ENCODE measurements around the gene TEX13A. TPM values are rescaled to one million over a fixed set of nuclear protein-coding genes. Genes with fewer than 3 reads are reported as not detected.
A peak's percentile ranks its signal among the peaks of the same experiment; 100 is the strongest.

TEX13A gene
- total RNA-seq, 1 donor from 2014 or later = not detected

DNA sequence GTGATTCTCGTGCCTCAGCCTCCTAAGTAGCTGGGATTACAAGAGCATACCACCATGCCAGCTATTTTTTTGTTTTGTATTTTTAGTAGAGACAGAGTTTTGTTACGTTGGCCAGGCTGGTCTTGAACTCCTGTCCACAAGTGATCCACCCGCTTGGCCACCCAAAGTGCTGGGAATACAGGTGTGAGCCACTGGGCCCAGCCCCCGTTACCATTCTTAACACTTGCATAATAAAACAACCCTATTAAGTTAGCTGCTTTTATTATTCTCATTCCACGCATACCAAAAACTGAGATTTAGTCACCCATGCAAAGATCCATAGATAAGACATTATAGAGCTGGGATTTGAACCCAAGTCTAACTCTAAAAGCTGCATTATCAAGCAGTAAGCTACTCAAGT is 6.0 kb upstream of the TEX13A start:
- Mint-ChIP-seq H3K27ac (no peak overlapping the region), H3K4me1 (ENCODE audit: unreplicated experiment) (no peaks in the 10 kb centered on the region), H3K9me3 (no peaks in the 10 kb centered on the region), H3K27me3 (no peaks in the 10 kb centered on the region), H3K36me3 (no peaks in the 10 kb centered on the region), H3K4me3 (no peak overlapping the region)
- TF ChIP-seq, protein P1, sequence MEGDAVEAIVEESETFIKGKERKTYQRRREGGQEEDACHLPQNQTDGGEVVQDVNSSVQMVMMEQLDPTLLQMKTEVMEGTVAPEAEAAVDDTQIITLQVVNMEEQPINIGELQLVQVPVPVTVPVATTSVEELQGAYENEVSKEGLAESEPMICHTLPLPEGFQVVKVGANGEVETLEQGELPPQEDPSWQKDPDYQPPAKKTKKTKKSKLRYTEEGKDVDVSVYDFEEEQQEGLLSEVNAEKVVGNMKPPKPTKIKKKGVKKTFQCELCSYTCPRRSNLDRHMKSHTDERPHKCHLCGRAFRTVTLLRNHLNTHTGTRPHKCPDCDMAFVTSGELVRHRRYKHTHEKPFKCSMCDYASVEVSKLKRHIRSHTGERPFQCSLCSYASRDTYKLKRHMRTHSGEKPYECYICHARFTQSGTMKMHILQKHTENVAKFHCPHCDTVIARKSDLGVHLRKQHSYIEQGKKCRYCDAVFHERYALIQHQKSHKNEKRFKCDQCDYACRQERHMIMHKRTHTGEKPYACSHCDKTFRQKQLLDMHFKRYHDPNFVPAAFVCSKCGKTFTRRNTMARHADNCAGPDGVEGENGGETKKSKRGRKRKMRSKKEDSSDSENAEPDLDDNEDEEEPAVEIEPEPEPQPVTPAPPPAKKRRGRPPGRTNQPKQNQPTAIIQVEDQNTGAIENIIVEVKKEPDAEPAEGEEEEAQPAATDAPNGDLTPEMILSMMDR (conservative IDR thresholded peaks at IDR 0.05) = no peak
- no peak for DNase-seq (ENCODE audit: extremely low spot score, unreplicated experiment)

DNA sequence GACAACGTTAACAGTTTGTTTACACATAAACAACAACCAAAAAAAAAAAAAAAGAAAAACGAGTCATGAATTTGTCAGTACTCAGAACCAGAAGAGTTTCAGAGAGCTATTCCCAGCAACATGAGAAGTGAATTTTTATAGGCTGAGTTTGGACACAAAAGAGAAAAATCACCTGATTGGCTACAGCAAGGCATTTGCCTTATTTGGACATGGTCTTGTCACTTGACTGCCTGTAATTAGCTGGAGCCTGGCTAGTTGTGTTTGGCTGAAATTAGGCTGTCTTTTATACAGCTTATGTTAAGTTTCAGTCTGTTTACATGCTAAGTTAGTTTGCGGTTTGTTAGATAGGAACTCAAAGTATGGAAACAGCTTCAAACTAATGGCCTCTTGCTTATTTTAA is 880 bp upstream of the TEX13A start:
- H3K4me3 Mint-ChIP-seq = no peak overlapping the region
- H3K4me1 Mint-ChIP-seq (ENCODE audit: unreplicated experiment) = no peaks in the 10 kb centered on the region
- H3K9me3 Mint-ChIP-seq = peaks cover 4% of the 10 kb centered on the region
- no peak for DNase-seq (ENCODE audit: extremely low spot score, unreplicated experiment)
- TF ChIP-seq, protein P1 (conservative IDR thresholded peaks at IDR 0.05) = no peak
- H3K27ac Mint-ChIP-seq = no peak overlapping the region
- H3K36me3 Mint-ChIP-seq = no peaks in the 10 kb centered on the region
- H3K27me3 Mint-ChIP-seq = no peaks in the 10 kb centered on the region

DNA sequence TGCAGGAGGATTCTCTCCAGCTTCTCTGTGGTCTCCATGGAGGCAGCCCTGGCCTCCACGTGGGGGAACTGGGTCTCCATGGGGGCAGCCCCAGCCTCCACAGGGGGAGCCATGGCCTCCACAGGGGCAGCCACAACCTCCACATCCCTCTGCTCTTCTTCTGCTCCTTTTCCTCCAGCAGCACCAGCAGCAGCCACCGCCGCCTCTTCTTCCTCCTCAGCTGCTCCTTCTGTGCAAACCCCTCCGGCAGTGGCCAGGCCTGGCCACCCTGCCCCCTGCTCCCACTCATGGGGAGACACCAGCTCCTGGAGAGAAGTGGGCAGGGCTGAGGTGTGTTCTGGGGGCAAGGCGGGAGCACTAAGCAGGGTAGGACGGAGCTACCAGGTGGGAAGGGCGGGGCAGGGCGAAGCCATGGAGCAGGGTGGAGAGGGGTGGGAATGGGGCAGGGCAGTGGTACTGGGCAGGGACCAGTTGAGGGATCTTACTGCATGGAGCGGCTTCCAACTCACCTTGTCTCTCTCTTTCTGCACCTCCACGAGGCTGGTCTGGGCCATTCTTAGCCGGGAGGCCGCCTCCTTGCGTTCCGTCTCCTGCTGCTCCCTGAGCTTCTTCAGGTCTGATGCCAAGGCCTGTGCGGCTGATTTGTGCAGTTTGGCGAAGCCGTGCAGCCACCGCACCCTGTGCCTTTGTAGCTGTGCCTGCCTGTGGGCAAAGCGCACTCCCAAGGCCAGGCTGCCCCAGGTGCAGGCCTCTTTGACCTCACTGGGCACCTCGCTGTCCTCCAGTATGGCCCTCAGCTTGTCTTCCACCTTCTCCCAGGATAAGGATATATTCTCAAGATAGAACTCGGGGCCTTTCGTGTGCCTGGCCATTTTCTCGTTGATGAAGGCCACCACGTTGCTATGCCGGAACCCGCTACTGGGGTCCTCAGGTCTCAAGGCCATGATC is 766 bp downstream of the TEX13A start:
- H3K27ac Mint-ChIP-seq = no peak overlapping the region
- H3K4me1 Mint-ChIP-seq (ENCODE audit: unreplicated experiment) = no peaks in the 10 kb centered on the region
- no peaks in the 10 kb centered on the region for H3K27me3 Mint-ChIP-seq

DNA sequence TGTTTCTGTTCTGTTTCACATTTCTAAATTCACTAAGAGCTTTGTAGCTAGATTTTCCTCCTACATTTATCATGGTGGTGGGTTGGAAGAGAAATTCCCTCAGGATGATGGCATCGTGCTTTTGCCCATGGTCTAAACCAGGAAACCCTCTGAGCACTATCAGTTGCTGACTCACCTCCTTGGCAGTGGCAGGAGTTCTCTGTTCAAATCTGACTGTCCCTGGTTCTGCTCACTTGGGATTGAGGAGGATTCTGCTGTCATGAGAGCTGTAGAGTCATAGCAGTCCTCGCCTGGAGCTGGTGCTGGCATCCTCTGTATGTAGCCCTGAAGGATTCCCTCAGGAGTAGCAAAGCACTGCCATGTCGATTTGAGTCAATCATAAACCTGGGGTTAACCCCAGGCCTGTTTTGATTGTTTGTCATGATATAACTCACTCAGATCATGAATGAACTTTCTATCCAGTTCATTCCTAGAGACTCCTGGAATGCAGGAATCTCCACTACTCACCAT is 9.4 kb downstream of the TEX13A start:
- Mint-ChIP-seq H3K36me3 (no peaks in the 10 kb centered on the region), H3K9me3 (no peaks in the 10 kb centered on the region), H3K4me3 (no peak overlapping the region), H3K4me1 (ENCODE audit: unreplicated experiment) (no peaks in the 10 kb centered on the region), H3K27ac (no peak overlapping the region), H3K27me3 (no peaks in the 10 kb centered on the region)
- no peak for DNase-seq (ENCODE audit: extremely low spot score, unreplicated experiment)
- TF ChIP-seq, protein P1 (conservative IDR thresholded peaks at IDR 0.05) = no peak

More for the DNA sequence above, 766 bp downstream of the TEX13A start:
- Mint-ChIP-seq H3K36me3 (no peaks in the 10 kb centered on the region), H3K4me3 (no peak overlapping the region), H3K9me3 (peaks cover 4% of the 10 kb centered on the region)
- TF ChIP-seq, protein P1 (conservative IDR thresholded peaks at IDR 0.05) = no peak
- DNase-seq (ENCODE audit: extremely low spot score, unreplicated experiment) = no peak

DNA sequence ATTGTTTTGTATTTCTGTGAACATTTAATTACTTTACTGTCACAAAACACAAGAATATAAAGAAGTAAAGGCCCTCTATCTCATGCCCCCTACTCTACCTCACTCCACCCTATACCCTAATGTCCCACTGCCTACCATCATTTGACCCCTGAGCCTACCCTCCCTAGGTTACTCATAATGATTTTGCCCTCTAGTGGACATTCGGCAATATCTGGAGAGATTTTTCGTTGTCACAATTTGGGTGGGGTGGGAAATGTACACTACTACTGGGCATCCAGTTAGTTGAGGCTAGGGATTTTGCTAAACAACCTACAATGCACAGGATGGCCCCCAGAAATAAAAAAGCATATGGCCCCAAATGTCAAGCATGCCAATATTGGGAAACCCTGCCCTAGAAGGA is 10.2 kb downstream of the TEX13A start:
- no peak for DNase-seq (ENCODE audit: extremely low spot score, unreplicated experiment)
- Mint-ChIP-seq H3K27ac (peak overlapping the region; percentile 46), H3K36me3 (no peaks in the 10 kb centered on the region), H3K9me3 (no peaks in the 10 kb centered on the region), H3K4me3 (no peak overlapping the region), H3K27me3 (no peaks in the 10 kb centered on the region), H3K4me1 (ENCODE audit: unreplicated experiment) (no peaks in the 10 kb centered on the region)
- TF ChIP-seq, protein P1 (conservative IDR thresholded peaks at IDR 0.05) = no peak

Data from type B pancreatic cell (in vitro differentiated cells).